Lung (tissue), 12 donors: ENCODE results near the gene PLAAT3. TPM values are rescaled to one million over a fixed set of nuclear protein-coding genes. Genes with fewer than 3 reads are reported as not detected.

ENCODE experiments used
- ATAC-seq: fragments of 200-7000 bp; cut with Tn5 transposase; one replicate; pipeline ENCODE4 v1.9.1; 2020; ENCODE audit warnings: moderate number of reproducible peaks; ENCODE audit not compliant: insufficient read depth, low FRiP score
- DNase-seq, 3 donors: peaks; one replicate each; pipeline ENCODE4 v3.0.0-alpha.2; 2013 to 2017
- H3K27ac ChIP-seq, 2 donors: one replicate each; pipeline ENCODE4 v1.5.1; 2013; ENCODE audit warnings: mild to moderate bottlenecking in 2 of 2, moderate library complexity in 2 of 2, control low read depth in 1 of 2, inconsistent platforms in 1 of 2, low read depth in 1 of 2, low read length in 1 of 2
- H3K27me3 ChIP-seq, 3 donors: one replicate each; pipeline ENCODE4 v1.5.1; 2013; ENCODE audit warnings: low read length in 2 of 3; ENCODE audit not compliant: control insufficient read depth in 3 of 3, insufficient read depth in 3 of 3
- H3K36me3 ChIP-seq, 4 donors: one replicate each; pipeline ENCODE4 v1.5.1; 2013; ENCODE audit warnings: low read length in 4 of 4, mild to moderate bottlenecking in 1 of 4, moderate library complexity in 1 of 4; ENCODE audit not compliant: control insufficient read depth in 4 of 4, insufficient read depth in 4 of 4
- H3K4me1 ChIP-seq, 5 donors: one replicate each; pipeline ENCODE4 v1.5.1; 2013; ENCODE audit warnings: low read length in 5 of 5, mild to moderate bottlenecking in 2 of 5, moderate library complexity in 1 of 5; ENCODE audit not compliant: control insufficient read depth in 5 of 5, insufficient read depth in 5 of 5
- H3K4me3 ChIP-seq: one replicate; pipeline ENCODE4 v1.5.1; 2013; ENCODE audit warnings: mild to moderate bottlenecking, control low read depth, moderate library complexity
- H3K9ac ChIP-seq, 2 donors: one replicate each; pipeline ENCODE4 v1.5.1; 2013; ENCODE audit warnings: low read length in 2 of 2, control low read depth in 1 of 2; ENCODE audit not compliant: insufficient read depth in 1 of 2
- H3K9me3 ChIP-seq, 4 donors: one replicate each; pipeline ENCODE4 v1.5.1; 2013; ENCODE audit warnings: low read length in 3 of 4, mild to moderate bottlenecking in 1 of 4, moderate library complexity in 1 of 4; ENCODE audit not compliant: control insufficient read depth in 4 of 4, insufficient read depth in 3 of 4
- WGBS, 2 donors: extraction: QIAGEN DNeasy Blood & Tissue Kit; methylation state at CpG; one replicate each; pipeline ENCODE4 v1.1.7; 2013; 5-methylcytosine and 5-hydroxymethylcytosine counted together
- polyA plus RNA-seq, 2 donors: library from polyadenylated mRNA; stranded (reverse); fragments of 200-250 nt; gene quantifications; one replicate each; pipeline ENCODE4 v1.2.1, GENCODE V29; 2013
- total RNA-seq, 2 donors: library from RNA; depleted of rRNA in 1 of 2; stranded (reverse); fragments of >200 nt in 1 of 2; gene quantifications; one replicate each; pipeline ENCODE4 v1.2.1, GENCODE V29; 2014 to 2021
- TF ChIP-seq, protein P1 (sequence below): IDR thresholded peaks from 2 replicates; pipeline ENCODE4 v1.5.1; 2012; ENCODE audit warnings: mild to moderate bottlenecking; ENCODE audit errors: control extremely low read depth, extremely low read depth
- donor health status: control.
- donor health status: control.
- donor health status: Bipolar disorder and iron deficiency.
- donor health status: healthy.
- donor health status: DM: yes; HTN: yes; CAD: no.

Gene PLAAT3
- total and polyA plus RNA-seq, 4 donors: 12.7 to 232 (median 89.8) TPM

DNA sequence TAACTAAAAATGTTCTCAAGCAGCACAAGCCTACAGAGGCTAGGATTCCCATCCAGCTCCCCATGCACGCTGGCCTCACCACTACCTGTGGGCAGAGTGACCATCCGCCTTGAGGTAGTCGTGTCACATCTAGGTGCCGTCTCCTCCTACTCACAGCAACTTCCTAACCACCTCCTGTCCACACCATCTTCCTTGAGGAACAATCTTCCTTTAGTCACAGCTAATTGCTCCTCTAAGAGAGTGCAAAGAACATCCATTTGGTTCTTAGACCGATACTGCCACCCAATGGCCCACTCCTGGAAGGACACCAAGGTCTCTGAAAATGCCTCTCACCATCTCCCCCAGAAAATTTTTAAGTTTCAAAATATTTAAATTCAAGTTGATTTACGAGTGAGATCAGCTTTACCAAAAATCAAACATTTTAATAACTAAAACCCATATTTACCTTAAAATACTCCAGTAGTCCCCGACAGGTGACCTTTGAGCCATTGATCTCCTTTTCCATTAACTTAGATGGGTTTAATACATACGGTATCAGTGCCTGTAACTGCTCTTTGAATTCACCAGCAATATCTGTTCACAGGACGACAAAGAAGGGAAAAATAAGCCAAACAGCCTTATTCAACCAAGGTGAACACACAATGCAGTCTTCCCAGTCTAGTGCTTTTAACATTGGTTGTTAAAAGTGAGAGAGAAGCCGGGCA is 21.7 kb upstream of the PLAAT3 start:
- peak; percentile 61 to 72 (median 65) for DNase-seq
- Histone ChIP-seq H3K4me1 (no peaks in the 10 kb centered on the region), H3K27me3 (no peaks in the 10 kb centered on the region), H3K27ac (no peak overlapping the region), H3K36me3 (peaks cover 0 to 14% (median 12%) of the 10 kb centered on the region in 4 donors), H3K4me3 (no peak overlapping the region), H3K9ac (no peak overlapping the region), H3K9me3 (no peaks in the 10 kb centered on the region)
- WGBS, 2 donors: 72 to 75% methylated on average over 10 of the region's 10 CpGs
- TF ChIP-seq, protein P1, sequence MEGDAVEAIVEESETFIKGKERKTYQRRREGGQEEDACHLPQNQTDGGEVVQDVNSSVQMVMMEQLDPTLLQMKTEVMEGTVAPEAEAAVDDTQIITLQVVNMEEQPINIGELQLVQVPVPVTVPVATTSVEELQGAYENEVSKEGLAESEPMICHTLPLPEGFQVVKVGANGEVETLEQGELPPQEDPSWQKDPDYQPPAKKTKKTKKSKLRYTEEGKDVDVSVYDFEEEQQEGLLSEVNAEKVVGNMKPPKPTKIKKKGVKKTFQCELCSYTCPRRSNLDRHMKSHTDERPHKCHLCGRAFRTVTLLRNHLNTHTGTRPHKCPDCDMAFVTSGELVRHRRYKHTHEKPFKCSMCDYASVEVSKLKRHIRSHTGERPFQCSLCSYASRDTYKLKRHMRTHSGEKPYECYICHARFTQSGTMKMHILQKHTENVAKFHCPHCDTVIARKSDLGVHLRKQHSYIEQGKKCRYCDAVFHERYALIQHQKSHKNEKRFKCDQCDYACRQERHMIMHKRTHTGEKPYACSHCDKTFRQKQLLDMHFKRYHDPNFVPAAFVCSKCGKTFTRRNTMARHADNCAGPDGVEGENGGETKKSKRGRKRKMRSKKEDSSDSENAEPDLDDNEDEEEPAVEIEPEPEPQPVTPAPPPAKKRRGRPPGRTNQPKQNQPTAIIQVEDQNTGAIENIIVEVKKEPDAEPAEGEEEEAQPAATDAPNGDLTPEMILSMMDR: peak; percentile 85
- peak; percentile 71 for ATAC-seq

DNA sequence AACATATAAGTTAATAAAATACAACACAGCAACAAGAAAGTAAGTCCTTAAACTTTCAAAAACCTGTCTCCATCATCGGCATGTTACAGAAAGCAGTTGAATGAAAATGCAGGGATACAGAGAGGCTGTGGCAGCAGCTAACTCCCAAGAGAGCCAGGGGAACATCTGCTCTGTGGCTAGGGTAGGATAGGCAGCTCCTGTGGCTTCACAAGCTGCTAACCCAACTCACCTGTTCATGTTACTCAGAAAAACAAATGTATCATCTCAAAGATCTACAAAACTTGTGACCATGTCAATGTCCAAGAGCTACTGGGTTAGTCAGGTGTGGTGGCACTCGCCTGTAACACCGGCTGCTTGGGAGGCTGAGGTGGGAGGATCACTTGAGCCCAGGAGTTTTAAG is 15.2 kb upstream of the PLAAT3 start:
- Histone ChIP-seq H3K4me3 (no peak overlapping the region), H3K36me3 (peaks cover 5 to 29% (median 20%) of the 10 kb centered on the region in 4 donors), H3K9ac (no peak overlapping the region), H3K9me3 (no peaks in the 10 kb centered on the region), H3K27me3 (no peaks in the 10 kb centered on the region), H3K27ac (no peak overlapping the region), H3K4me1 (no peaks in the 10 kb centered on the region)
- 97 to 100% methylated on average over 3 of the region's 3 CpGs for WGBS, 2 donors
- TF ChIP-seq, protein P1: no peak
- ATAC-seq (no peak), DNase-seq (no peak)

DNA sequence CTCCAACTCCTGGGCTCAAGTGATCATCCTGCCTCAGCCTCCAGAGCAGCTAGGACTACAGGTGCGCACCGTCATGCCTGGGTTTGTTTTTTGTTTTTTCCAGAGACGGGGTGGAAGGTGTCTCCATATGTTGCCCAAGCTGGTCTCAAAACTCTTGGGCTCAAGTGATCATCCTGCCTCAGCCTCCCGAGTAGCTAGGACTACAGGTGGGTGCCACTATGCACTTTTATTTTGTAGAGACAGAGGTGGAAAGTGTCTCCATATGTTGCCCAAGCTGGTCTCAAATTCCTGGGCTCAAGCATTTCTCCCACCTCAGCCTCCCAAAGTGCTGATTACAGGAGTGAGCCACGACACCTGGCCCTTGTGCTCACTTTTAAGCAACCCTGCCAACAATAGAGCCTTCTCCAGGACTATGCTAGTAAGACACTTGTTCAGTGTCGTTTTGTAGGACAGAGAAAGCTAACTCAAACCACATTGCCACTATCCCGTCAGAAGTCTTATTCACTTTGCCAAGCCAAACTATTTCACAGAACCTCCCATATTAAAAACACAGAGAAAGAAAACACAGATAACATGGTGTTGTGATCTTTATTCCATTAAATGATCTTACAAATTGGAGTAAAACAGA is 9.4 kb upstream of the PLAAT3 start:
- H3K36me3 ChIP-seq: peaks cover 0 to 6% (median 3%) of the 10 kb centered on the region in 4 donors
- TF ChIP-seq, protein P1: no peak
- no peak overlapping the region for H3K4me3 ChIP-seq
- ATAC-seq (no peak), DNase-seq (no peak)
- 64 to 71% methylated on average over 7 of the region's 7 CpGs for WGBS, 2 donors
- H3K27ac ChIP-seq: no peak overlapping the region
- no peaks in the 10 kb centered on the region for H3K27me3 ChIP-seq
- no peaks in the 10 kb centered on the region for H3K4me1 ChIP-seq
- no peaks in the 10 kb centered on the region for H3K9me3 ChIP-seq
- no peak overlapping the region for H3K9ac ChIP-seq
